GM18508 (cell line): ENCODE data around the gene RASSF1.

ENCODE experiments used
- ATAC-seq: cut with Tn5 transposase; IDR thresholded peaks from one replicate; pipeline ENCODE4 v1.9.1; 2021; ENCODE audit warnings: moderate number of reproducible peaks; ENCODE audit not compliant: insufficient read depth, unreplicated experiment

RASSF1 gene

DNA sequence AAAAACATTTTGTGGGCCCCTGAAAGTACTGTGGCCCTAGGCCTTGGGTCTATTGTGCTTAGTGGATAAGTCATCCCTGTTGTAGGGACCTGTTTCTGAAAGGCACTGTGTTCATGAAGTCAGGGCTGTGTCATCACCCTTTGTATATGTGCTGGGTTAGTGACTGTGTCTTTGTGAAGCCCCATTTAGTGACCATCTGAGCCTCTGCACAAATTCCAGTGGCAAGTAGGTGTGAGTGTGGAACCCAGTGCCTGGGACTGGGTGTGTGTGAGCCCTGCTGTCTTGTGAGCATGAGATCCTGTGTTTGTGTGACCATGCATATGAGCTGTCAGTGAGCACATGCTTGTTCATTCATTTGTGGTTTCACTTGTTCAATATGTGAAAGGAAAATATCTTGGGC is 36.0 kb downstream of the RASSF1 start:
- no peak for ATAC-seq

- ATAC-seq, result no peak
Observed at GRCh38 chr3:50303013-50303815, 37.4 kb downstream of the RASSF1 start, which contains the start of gene HYAL1. TSS of gene HYAL1 (minus strand) at chr3:50303574. CDS start at chr3:50302956, 618 bp downstream.

DNA sequence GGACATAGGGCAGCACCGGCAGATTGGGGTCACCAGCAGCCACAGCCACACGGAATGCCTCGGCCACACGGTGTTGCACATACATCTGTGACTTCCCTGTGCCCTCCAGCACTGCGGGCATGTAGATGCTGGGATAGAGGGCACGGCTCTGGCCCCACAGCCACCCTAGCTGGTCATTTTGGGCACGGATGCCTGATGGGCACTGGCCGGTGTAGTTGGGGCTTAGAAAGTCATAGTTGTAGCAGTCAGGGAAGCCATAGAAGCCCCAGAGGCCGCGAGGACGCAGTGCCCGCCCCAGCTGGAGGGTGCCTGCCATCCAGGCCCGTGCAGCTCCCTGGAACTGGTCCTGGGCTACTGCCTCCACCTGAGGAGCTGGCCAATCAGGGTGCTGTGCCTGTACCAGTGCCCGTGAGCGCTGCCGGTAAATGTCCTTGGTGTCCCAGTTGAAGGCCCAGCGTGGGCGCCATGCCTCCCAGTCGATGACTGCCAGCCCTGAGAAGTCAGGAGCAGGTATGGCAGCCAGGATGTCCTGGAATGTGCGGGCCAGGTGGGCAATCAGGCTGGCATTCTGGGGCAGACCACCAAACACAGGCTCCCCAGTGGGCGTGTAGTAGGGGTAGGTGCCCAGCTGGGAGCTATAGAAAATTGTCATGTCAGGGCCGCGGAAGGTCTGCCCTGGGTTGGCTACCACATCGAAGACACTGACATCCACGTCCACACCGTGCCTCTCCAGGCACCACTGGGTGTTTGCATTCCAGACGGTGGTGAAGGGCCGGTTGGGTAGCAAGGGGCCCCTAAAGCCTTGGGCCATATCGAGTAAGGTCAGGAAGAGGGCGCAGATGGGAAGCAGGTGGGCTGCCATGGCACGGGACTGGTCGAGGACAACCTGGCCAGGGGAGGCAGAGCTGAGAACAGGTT is 38.3 kb downstream of the RASSF1 start:
- ATAC-seq, result no peak

GRCh38 chr3:50300681-50301254 is 39.9 kb downstream of the RASSF1 start:
- no peak for ATAC-seq

GRCh38 chr3:50299929-50300680 is 40.5 kb downstream of the RASSF1 start:
- no peak for ATAC-seq

DNA sequence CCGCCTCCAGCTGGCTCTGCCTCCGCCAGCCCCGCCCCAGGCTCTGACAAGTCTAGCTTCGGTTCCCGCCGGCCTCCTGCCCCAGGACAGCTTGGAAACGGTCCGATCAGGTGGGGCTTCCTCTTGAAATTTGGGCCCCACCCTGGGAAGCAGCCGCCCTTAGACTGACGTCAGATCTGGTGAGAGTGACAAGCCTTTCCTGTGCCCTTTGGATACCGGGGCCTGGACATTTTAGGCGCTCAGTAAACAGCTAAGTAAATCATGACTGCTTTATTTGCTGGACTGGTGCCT is 41.1 kb downstream of the RASSF1 start:
- ATAC-seq, result no peak

- peak; percentile 42 for ATAC-seq
Observed at GRCh38 chr3:50298836-50299637, 41.6 kb downstream of the RASSF1 start, which contains the start of the genes HYAL3 and NAA80. TSS of gene HYAL3 (minus strand) at chr3:50299405. CDS start at chr3:50295602, 3,803 bp downstream. TSS of gene NAA80 (minus strand) at chr3:50299405. CDS start at chr3:50297463, 1,942 bp downstream.

DNA sequence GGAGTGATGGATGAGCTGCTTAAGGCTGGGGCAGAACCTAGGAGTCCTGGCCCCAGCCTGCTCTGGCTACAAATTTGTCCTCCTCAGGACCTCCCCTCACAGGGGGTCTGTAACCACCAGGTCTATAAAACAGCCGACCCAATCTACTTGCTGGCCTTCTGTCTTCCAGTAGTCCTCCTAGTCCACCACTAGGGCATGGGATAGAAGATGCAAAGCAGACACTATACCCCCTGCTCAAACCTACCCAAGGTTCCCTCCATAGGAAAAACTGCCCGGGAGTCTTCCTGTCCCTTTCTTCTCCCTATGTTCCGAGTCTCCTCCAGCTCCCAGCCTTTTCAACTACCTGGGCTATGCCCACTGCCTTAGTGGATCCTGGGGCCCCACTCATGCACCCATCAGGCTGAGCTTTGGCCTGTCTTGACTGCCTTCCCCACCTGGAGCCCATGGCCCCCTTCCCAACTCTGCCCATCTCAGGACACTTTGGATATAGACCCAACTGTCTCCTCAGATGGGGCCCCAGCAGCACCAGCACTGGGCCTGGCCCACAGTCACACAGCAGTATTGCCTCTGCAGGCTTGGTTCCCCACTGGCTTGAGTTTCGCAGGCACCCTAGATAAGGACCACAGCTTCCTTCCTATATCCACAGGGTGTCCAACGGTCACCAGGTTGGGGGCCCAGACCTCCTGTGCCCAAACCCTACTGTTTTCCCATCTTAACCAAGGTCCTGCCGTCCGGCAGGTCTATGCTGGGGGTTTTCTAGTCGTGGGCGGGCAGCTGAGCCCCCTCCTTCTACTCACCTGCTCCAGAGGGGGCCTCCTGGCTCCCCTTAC is 42.5 kb downstream of the RASSF1 start:
- no peak for ATAC-seq

DNA sequence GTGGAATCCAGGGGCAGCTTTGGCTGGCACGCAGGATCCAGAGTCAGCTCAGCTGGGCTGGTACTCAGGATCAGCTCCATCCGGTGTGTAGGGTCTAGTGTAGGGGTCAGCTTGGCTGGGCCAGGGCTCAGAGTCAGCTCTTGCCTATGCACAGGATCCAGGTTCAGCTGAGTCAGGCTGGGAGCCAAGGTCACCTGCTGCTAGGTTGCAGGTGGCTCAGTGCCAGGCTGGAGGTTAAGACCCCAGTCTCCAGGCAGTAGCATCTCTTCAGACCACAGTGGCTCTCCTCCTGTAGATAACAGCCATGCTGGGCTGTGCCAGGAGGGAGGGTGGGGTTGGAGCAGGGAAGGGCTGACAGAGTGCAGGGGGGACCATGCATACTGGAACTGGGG is 43.3 kb downstream of the RASSF1 start:
- no peak for ATAC-seq

GRCh38 chr3:50296721-50297383 is 43.8 kb downstream of the RASSF1 start:
- no peak for ATAC-seq

- no peak for ATAC-seq
Observed at GRCh38 chr3:50295553-50296431, 44.8 kb downstream of the RASSF1 start.

GRCh38 chr3:50294492-50295403 is 45.9 kb downstream of the RASSF1 start:
- ATAC-seq, result no peak

GRCh38 chr3:50294089-50294488 is 46.5 kb downstream of the RASSF1 start:
- no peak for ATAC-seq

GRCh38 chr3:50293079-50293801 is 47.4 kb downstream of the RASSF1 start:
- no peak for ATAC-seq
